Astrocyte (in vitro differentiated cells and primary cell): ENCODE results near the gene C6orf47. TPM values are rescaled to one million over a fixed set of nuclear protein-coding genes. Genes with fewer than 3 reads are reported as not detected.
A peak's percentile ranks its signal among the peaks of the same experiment; 100 is the strongest.

Source experiments
- DNase-seq: peaks from one replicate; pipeline ENCODE4 v3.0.0-alpha.2; 2010; ENCODE audit warnings: low read depth
- FAIRE-seq: peaks from 2 replicates; lab custom pipeline; 2011; peaks lifted over from hg19 to GRCh38; lab: Jason Lieb, UNC
- H2AFZ ChIP-seq: 2 replicates; pipeline ENCODE4 v1.6.0; 2012; ENCODE audit warnings: low read depth, low read length, inconsistent platforms
- H3K27ac ChIP-seq: 2 replicates; pipeline ENCODE4 v1.5.1; 2011; ENCODE audit warnings: low read depth, low read length, inconsistent platforms
- H3K27me3 ChIP-seq: 2 replicates; pipeline ENCODE4 v1.6.0; 2011; ENCODE audit warnings: low read length, inconsistent platforms; ENCODE audit not compliant: insufficient read depth
- H3K36me3 ChIP-seq: 2 replicates; pipeline ENCODE4 v1.5.1; 2011; ENCODE audit warnings: low read length, inconsistent platforms; ENCODE audit not compliant: insufficient read depth
- H3K4me1 ChIP-seq: 2 replicates; pipeline ENCODE4 v1.5.1; 2011; ENCODE audit warnings: low read length, inconsistent platforms; ENCODE audit not compliant: insufficient read depth
- H3K4me2 ChIP-seq: 2 replicates; pipeline ENCODE4 v1.6.0; 2012; ENCODE audit warnings: low read length, inconsistent platforms
- H3K4me3 ChIP-seq: 2 replicates; pipeline ENCODE4 v1.5.1; 2011; ENCODE audit warnings: low read depth, mild to moderate bottlenecking, low read length, inconsistent platforms; ENCODE audit not compliant: insufficient read depth
- H3K79me2 ChIP-seq: 2 replicates; pipeline ENCODE4 v1.6.0; 2012; ENCODE audit warnings: mild to moderate bottlenecking, low read length, inconsistent platforms; ENCODE audit not compliant: insufficient read depth
- H3K9ac ChIP-seq: 2 replicates; pipeline ENCODE4 v1.6.0; 2012; ENCODE audit warnings: mild to moderate bottlenecking, low read length, inconsistent platforms
- H3K9me3 ChIP-seq: 2 replicates; pipeline ENCODE4 v1.5.1; 2012; ENCODE audit warnings: low read depth, mild to moderate bottlenecking, low read length, inconsistent platforms; ENCODE audit not compliant: insufficient read depth
- H4K20me1 ChIP-seq: 2 replicates; pipeline ENCODE4 v1.6.0; 2012; ENCODE audit warnings: low read length, inconsistent platforms; ENCODE audit not compliant: insufficient read depth
- H3K27ac Mint-ChIP-seq: one replicate; pipeline ENCODE4 v1.8.0; 2021; ENCODE audit warnings: mild to moderate bottlenecking, mixed read lengths; ENCODE audit not compliant: unreplicated experiment
- H3K27me3 Mint-ChIP-seq: one replicate; pipeline ENCODE4 v1.8.0; 2021; ENCODE audit warnings: low read depth, mixed read lengths; ENCODE audit not compliant: unreplicated experiment
- H3K36me3 Mint-ChIP-seq: one replicate; pipeline ENCODE4 v1.8.0; 2021; ENCODE audit warnings: low read depth, mixed read lengths; ENCODE audit not compliant: unreplicated experiment
- H3K4me1 Mint-ChIP-seq: one replicate; pipeline ENCODE4 v1.8.0; 2021; ENCODE audit warnings: low read depth, mixed read lengths; ENCODE audit not compliant: unreplicated experiment
- H3K4me3 Mint-ChIP-seq: one replicate; pipeline ENCODE4 v1.8.0; 2021; ENCODE audit warnings: mild to moderate bottlenecking, moderate library complexity, mixed read lengths; ENCODE audit not compliant: unreplicated experiment
- H3K9me3 Mint-ChIP-seq: one replicate; pipeline ENCODE4 v1.8.0; 2021; ENCODE audit warnings: mild to moderate bottlenecking, mixed read lengths; ENCODE audit not compliant: unreplicated experiment
- CTCF ChIP-seq: IDR thresholded peaks from 2 replicates; pipeline ENCODE4 v1.5.1; 2011; ENCODE audit warnings: low read depth, mild to moderate bottlenecking, inconsistent platforms, low read length, moderate library complexity; ENCODE audit not compliant: insufficient read depth
- EZH2 ChIP-seq: IDR thresholded peaks from 2 replicates; pipeline ENCODE4 v1.6.1; 2012; ENCODE audit warnings: mild to moderate bottlenecking, low read length, inconsistent platforms; ENCODE audit not compliant: insufficient read depth
- total RNA-seq: library from RNA; stranded (reverse); gene quantifications from 2 replicates; pipeline ENCODE4 v1.2.1, GENCODE V29; 2021

The C6orf47 gene
- total RNA-seq, 1 donor from 2014 or later: 14.7 TPM

- FAIRE-seq: no peak
- Histone ChIP-seq H3K9ac (peak within 1 kb of the TSS; percentile 99), H4K20me1 (peaks cover 28% of the 10 kb centered on the region), H3K4me1 (peaks cover 31% of the 10 kb centered on the region), H3K27ac (peak within 1 kb of the TSS; percentile 90), H3K4me3 (peak within 1 kb of the TSS; percentile 94), H3K36me3 (peaks cover 27% of the 10 kb centered on the region), H3K27me3 (no peaks in the 10 kb centered on the region), H3K4me2 (peak within 1 kb of the TSS; percentile 98), H3K79me2 (peaks cover 87% of the 10 kb centered on the region), H2AFZ (peak within 1 kb of the TSS; percentile 57), H3K9me3 (no peaks in the 10 kb centered on the region)
- TF ChIP-seq CTCF: no peak
- no peak for TF ChIP-seq EZH2
- H3K4me1 Mint-ChIP-seq: peaks cover 30% of the 10 kb centered on the region
- peak within 1 kb of the TSS; percentile 95 for H3K27ac Mint-ChIP-seq
- peak within 1 kb of the TSS; percentile 98 for H3K4me3 Mint-ChIP-seq
- H3K9me3 Mint-ChIP-seq: no peaks in the 10 kb centered on the region
- no peaks in the 10 kb centered on the region for H3K27me3 Mint-ChIP-seq
- peaks cover 14% of the 10 kb centered on the region for H3K36me3 Mint-ChIP-seq
- DNase-seq: peak; percentile 88
These were observed 4.4 kb upstream of the C6orf47 start, which contains the start of gene GPANK1 for GRCh38 chr6:31664790-31665500. TSS of gene GPANK1 (minus strand) at chr6:31664997. CDS start at chr6:31664478, 519 bp downstream.

DNA sequence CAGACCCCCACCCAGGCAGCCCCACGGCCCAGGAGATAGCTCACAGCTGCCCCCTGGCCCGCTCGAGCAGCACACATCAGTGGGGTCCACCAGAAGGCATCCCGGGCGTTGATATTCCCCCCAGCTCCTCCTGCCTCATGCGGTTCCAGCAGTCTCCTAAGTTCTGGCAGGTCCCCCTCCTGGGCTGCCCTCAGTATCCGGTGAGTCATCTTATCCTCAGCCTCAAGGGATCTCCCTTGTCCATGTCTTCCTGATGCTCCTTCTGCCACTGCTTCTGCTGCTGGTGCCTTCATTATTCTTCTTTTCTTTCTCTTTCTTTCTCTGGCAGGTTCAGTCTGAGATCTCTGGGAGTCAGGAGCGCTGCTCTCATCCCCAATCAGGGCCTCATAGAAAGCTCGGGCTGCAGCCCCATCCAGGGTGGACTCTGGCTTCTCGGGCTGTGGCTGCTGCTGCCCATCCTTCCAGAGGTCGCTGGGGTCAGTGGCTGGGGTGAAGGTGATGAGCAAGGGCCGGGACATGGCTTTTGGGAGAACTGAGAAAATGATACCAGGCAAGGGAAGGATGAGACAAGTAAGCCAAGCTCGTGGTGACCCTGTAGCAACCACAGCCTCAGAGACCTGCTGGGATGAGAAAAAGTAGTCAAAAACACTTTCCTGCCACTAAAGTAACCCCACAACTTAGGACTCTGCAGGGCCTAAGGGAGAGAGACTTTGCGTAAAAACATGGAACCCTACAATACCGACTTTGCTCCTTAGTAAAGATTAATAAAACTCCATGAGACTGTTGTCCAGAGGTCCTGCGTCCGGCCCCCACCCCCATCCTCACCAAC lies 3.6 kb upstream of the C6orf47 start:
- TF ChIP-seq EZH2 (no peak), CTCF (no peak)
- H3K4me3 ChIP-seq: peak overlapping the region; percentile 94
- FAIRE-seq: no peak
- H3K27me3 Mint-ChIP-seq: no peaks in the 10 kb centered on the region
- peak overlapping the region; percentile 98 for H3K4me2 ChIP-seq
- H3K9ac ChIP-seq: peak overlapping the region; percentile 99
- H3K4me1 ChIP-seq: peaks cover 38% of the 10 kb centered on the region
- peaks cover 24% of the 10 kb centered on the region for H3K36me3 ChIP-seq
- H3K27ac ChIP-seq: peak overlapping the region; percentile 90
- peaks cover 34% of the 10 kb centered on the region for H3K4me1 Mint-ChIP-seq
- peaks cover 29% of the 10 kb centered on the region for H4K20me1 ChIP-seq
- peaks cover 87% of the 10 kb centered on the region for H3K79me2 ChIP-seq
- peak overlapping the region; percentile 98 for H3K4me3 Mint-ChIP-seq
- no peaks in the 10 kb centered on the region for H3K9me3 ChIP-seq
- H3K27ac Mint-ChIP-seq: peak overlapping the region; percentile 95
- DNase-seq: peak; percentile 74
- no peaks in the 10 kb centered on the region for H3K9me3 Mint-ChIP-seq
- no peaks in the 10 kb centered on the region for H3K27me3 ChIP-seq
- H3K36me3 Mint-ChIP-seq: peaks cover 14% of the 10 kb centered on the region
- H2AFZ ChIP-seq: peak overlapping the region; percentile 57
